ENCODE measurements around the gene GAA.

GAA gene

GRCh38 chr17:80117491-80118401 lies 16.4 kb downstream of the GAA start:
- DNase-seq (ENCODE audit: low read depth), result no peak

GRCh38 chr17:80118601-80119270 lies 17.4 kb downstream of the GAA start:
- no peak for DNase-seq (ENCODE audit: low read depth)

- DNase-seq (ENCODE audit: low read depth), result no peak
Measured at GRCh38 chr17:80119271-80119791, 17.9 kb downstream of the GAA start.

GRCh38 chr17:80119839-80120238 lies 18.5 kb downstream of the GAA start:
- no peak for DNase-seq (ENCODE audit: low read depth)

GRCh38 chr17:80122026-80122575 lies 20.7 kb downstream of the GAA start:
- DNase-seq (ENCODE audit: low read depth), result no peak

- DNase-seq (ENCODE audit: low read depth), result no peak
Measured at GRCh38 chr17:80122926-80123505, 21.6 kb downstream of the GAA start.

- DNase-seq (ENCODE audit: low read depth), result no peak
Measured at GRCh38 chr17:80123791-80124190, 22.4 kb downstream of the GAA start.

- DNase-seq (ENCODE audit: low read depth), result no peak
Measured at GRCh38 chr17:80124351-80124981, 23.1 kb downstream of the GAA start.

- DNase-seq (ENCODE audit: low read depth), result no peak
Measured at GRCh38 chr17:80125656-80126448, 24.5 kb downstream of the GAA start.

- DNase-seq (ENCODE audit: low read depth), result no peak
Measured at GRCh38 chr17:80126449-80126715, 25.0 kb downstream of the GAA start.

GRCh38 chr17:80129006-80129565 lies 27.7 kb downstream of the GAA start:
- no peak for DNase-seq (ENCODE audit: low read depth)

- no peak for DNase-seq (ENCODE audit: low read depth)
Measured at GRCh38 chr17:80130992-80131391, 29.6 kb downstream of the GAA start.

- no peak for DNase-seq (ENCODE audit: low read depth)
Measured at GRCh38 chr17:80132906-80133625, 31.7 kb downstream of the GAA start.

GRCh38 chr17:80133626-80133970 lies 32.2 kb downstream of the GAA start:
- no peak for DNase-seq (ENCODE audit: low read depth)

GRCh38 chr17:80137131-80137530 lies 35.8 kb downstream of the GAA start:
- DNase-seq (ENCODE audit: low read depth), result no peak

- DNase-seq (ENCODE audit: low read depth), result no peak
Measured at GRCh38 chr17:80138856-80139426, 37.6 kb downstream of the GAA start.

GRCh38 chr17:80141463-80142165 lies 40.2 kb downstream of the GAA start:
- DNase-seq (ENCODE audit: low read depth), result no peak

GRCh38 chr17:80142929-80143328 lies 41.5 kb downstream of the GAA start:
- no peak for DNase-seq (ENCODE audit: low read depth)

Measured in stimulated activated CD8-positive, alpha-beta memory T cell treated with anti-CD3 and anti-CD28 coated beads, Interleukin-12 subunit alpha, Interleukin-12 subunit beta, amount 100 ng/mL, for 1 hour (primary cell).